ENCODE data around the gene MMP20.
A peak's percentile ranks its signal among the peaks of the same experiment; 100 is the strongest.

MMP20 gene

GRCh38 chr11:102560555-102561011 lies 64.5 kb downstream of the MMP20 start:
- TF ChIP-seq CTCF (IDR thresholded peaks at IDR 0.05; ENCODE audit: extremely low read depth, missing control alignments): no peak
- peak; percentile 41 for DNase-seq (ENCODE audit: low spot score)

GRCh38 chr11:102559839-102560238 lies 65.3 kb downstream of the MMP20 start:
- DNase-seq (ENCODE audit: low spot score): no peak

GRCh38 chr11:102555091-102555490 lies 70.0 kb downstream of the MMP20 start:
- no peak for DNase-seq (ENCODE audit: low spot score)
- no peak for TF ChIP-seq CTCF (IDR thresholded peaks at IDR 0.05; ENCODE audit: extremely low read depth, missing control alignments)

More at GRCh38 chr11:102559839-102560238, 65.3 kb downstream of the MMP20 start:
- no peak for TF ChIP-seq CTCF (IDR thresholded peaks at IDR 0.05; ENCODE audit: extremely low read depth, missing control alignments)

- DNase-seq (ENCODE audit: low spot score): peak; percentile 31
- TF ChIP-seq CTCF (IDR thresholded peaks at IDR 0.05; ENCODE audit: extremely low read depth, missing control alignments): no peak
Observed at GRCh38 chr11:102553835-102554282, 71.3 kb downstream of the MMP20 start.

- no peak for DNase-seq (ENCODE audit: low spot score)
- no peak for TF ChIP-seq CTCF (IDR thresholded peaks at IDR 0.05; ENCODE audit: extremely low read depth, missing control alignments)
Observed at GRCh38 chr11:102552447-102553194, 72.5 kb downstream of the MMP20 start.

- no peak for TF ChIP-seq CTCF (IDR thresholded peaks at IDR 0.05; ENCODE audit: extremely low read depth, missing control alignments)
- no peak for DNase-seq (ENCODE audit: low spot score)
Observed at GRCh38 chr11:102552020-102552419, 73.1 kb downstream of the MMP20 start.

- DNase-seq (ENCODE audit: low spot score): no peak
- TF ChIP-seq CTCF (IDR thresholded peaks at IDR 0.05; ENCODE audit: extremely low read depth, missing control alignments): no peak
Observed at GRCh38 chr11:102551169-102551781, 73.9 kb downstream of the MMP20 start.

Data from GM20000 (cell line).